ENCODE data around the gene ELOA2. TPM values are rescaled to one million over a fixed set of nuclear protein-coding genes. Genes with fewer than 3 reads are reported as not detected.
"Not testable (repeated sequence)": the region's sequence is repeated elsewhere in the genome, so short reads cannot be mapped to it uniquely, and the experiment has no call there.

ELOA2 gene
- polyA plus RNA-seq, 1 donor, result not detected

- DNase-seq, result not testable (repeated sequence)
Measured at GRCh38 chr18:47019870-47020269, 15.6 kb downstream of the ELOA2 start.

Other genes starting within 250 kb of the ELOA2 start
- 30.3 TPM for gene PIAS2, start 118.1 kb downstream of the ELOA2 start, polyA plus RNA-seq (ENCODE audit: insufficient read length)
- 12.8 TPM for gene KATNAL2, start 118.0 kb downstream of the ELOA2 start, polyA plus RNA-seq (ENCODE audit: insufficient read length)
- 18.9 TPM for gene HDHD2, start 114.9 kb upstream of the ELOA2 start, polyA plus RNA-seq (ENCODE audit: insufficient read length)
- 17.2 TPM for gene IER3IP1, start 140.7 kb upstream of the ELOA2 start, polyA plus RNA-seq (ENCODE audit: insufficient read length)
- gene SKOR2, start 216.0 kb upstream of the ELOA2 start, polyA plus RNA-seq (ENCODE audit: insufficient read length), result not detected

All from hindlimb muscle (tissue), 1 donor.